Neural progenitor cell (in vitro differentiated cells): ENCODE results near the gene PHACTR1. TPM values are rescaled to one million over a fixed set of nuclear protein-coding genes. Genes with fewer than 3 reads are reported as not detected.

Experiments
- DNase-seq: peaks from one replicate; pipeline ENCODE4 v3.0.0-alpha.2; 2016; ENCODE audit warnings: low spot score
- H2AFZ ChIP-seq: fragments of 200-600 bp; sonication (generic); replicated peaks from 2 replicates; pipeline ENCODE4 v1.6.1; 2016; ENCODE audit warnings: antibody characterized with exemption
- H3F3A ChIP-seq: fragments of 200-600 bp; sonication (generic); 2 replicates; pipeline ENCODE4 v1.6.1; 2016; ENCODE audit warnings: antibody characterized with exemption, low read depth
- H3K27ac ChIP-seq: fragments of 200-600 bp; sonication (generic); 2 replicates; pipeline ENCODE4 v1.5.1; 2016; ENCODE audit warnings: mild to moderate bottlenecking
- H3K27me3 ChIP-seq: fragments of 200-600 bp; sonication (generic); 2 replicates; pipeline ENCODE4 v1.6.1; 2016; ENCODE audit warnings: mild to moderate bottlenecking, moderate library complexity
- H3K36me3 ChIP-seq: fragments of 200-600 bp; sonication (generic); 2 replicates; pipeline ENCODE4 v1.5.1; 2016
- H3K4me1 ChIP-seq: fragments of 200-600 bp; sonication (generic); 2 replicates; pipeline ENCODE4 v1.6.1; 2016; ENCODE audit warnings: mixed run types
- H3K4me2 ChIP-seq: fragments of 200-600 bp; sonication (generic); 2 replicates; pipeline ENCODE4 v1.6.1; 2016
- H3K4me3 ChIP-seq: fragments of 200-600 bp; sonication (generic); 2 replicates; pipeline ENCODE4 v1.5.1; 2016
- H3K79me2 ChIP-seq: fragments of 200-600 bp; sonication (generic); 2 replicates; pipeline ENCODE4 v1.6.1; 2016; ENCODE audit warnings: low read depth
- H3K9ac ChIP-seq: fragments of 200-600 bp; sonication (generic); 2 replicates; pipeline ENCODE4 v1.6.1; 2016
- H3K9me3 ChIP-seq: fragments of 200-600 bp; sonication (generic); 2 replicates; pipeline ENCODE4 v1.5.1; 2016; ENCODE audit warnings: low read depth
- H4K20me1 ChIP-seq: fragments of 200-600 bp; sonication (generic); 2 replicates; pipeline ENCODE4 v1.6.1; 2016; ENCODE audit warnings: low read depth
- H3K27ac Mint-ChIP-seq: 3 replicates; pipeline ENCODE4 v1.8.0; 2021; ENCODE audit warnings: mixed read lengths
- H3K27me3 Mint-ChIP-seq: 2 replicates; pipeline ENCODE4 v1.8.0; 2022; ENCODE audit warnings: low read depth, mild to moderate bottlenecking, inconsistent platforms, moderate library complexity, mixed read lengths; ENCODE audit not compliant: insufficient read depth
- H3K36me3 Mint-ChIP-seq: 3 replicates; pipeline ENCODE4 v1.8.0; 2021; ENCODE audit warnings: mixed read lengths
- H3K4me1 Mint-ChIP-seq: 3 replicates; pipeline ENCODE4 v1.8.0; 2021; ENCODE audit warnings: mixed read lengths
- H3K4me3 Mint-ChIP-seq: 3 replicates; pipeline ENCODE4 v1.8.0; 2021; ENCODE audit warnings: mild to moderate bottlenecking, moderate library complexity, mixed read lengths
- H3K9me3 Mint-ChIP-seq: 3 replicates; pipeline ENCODE4 v1.8.0; 2020; ENCODE audit warnings: mixed read lengths
- EZH2 ChIP-seq: fragments of 200-600 bp; sonication (generic); IDR thresholded peaks from 2 replicates; pipeline ENCODE4 v1.6.1; 2017; ENCODE audit warnings: antibody characterized with exemption, mild to moderate bottlenecking, moderate library complexity
- EZH2phosphoT487 ChIP-seq: fragments of 200-600 bp; sonication (generic); IDR thresholded peaks from 2 replicates; pipeline ENCODE4 v1.6.1; 2017; ENCODE audit warnings: antibody characterized with exemption
- total RNA-seq: library from RNA; depleted of rRNA; stranded (reverse); fragments of >200 nt; gene quantifications from 2 replicates; pipeline ENCODE4 v1.2.3, GENCODE V29; 2015; ENCODE audit warnings: low replicate concordance
- TF ChIP-seq, protein P1 (sequence below): fragments of 200-600 bp; sonication (generic); IDR thresholded peaks from 2 replicates; pipeline ENCODE4 v1.5.1; 2017; ENCODE audit warnings: antibody characterized with exemption, mild to moderate bottlenecking

The PHACTR1 gene
- total RNA-seq, 1 donor from 2014 or later: 2.4 TPM

DNA sequence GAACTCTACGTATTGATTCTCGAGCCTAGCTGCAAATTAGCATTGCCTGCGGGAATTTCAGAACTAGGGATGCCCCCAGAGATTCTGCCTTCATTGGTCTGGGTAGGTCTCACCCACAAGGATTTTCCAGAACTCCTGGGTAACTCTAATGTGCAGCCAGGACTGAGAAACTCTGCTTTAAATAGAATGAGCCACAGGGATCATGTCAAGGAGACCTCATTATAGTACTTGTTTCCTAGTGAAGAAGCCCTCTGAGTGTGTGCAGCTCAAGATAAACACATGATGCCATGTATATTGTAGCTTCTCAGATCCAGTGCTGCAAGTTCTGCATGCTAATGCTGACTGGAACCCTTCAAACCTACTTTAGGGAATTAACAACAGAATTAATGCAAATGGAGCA lies 179.2 kb downstream of the PHACTR1 start:
- Mint-ChIP-seq H3K9me3 (peaks cover 5% of the 10 kb centered on the region), H3K27me3 (peaks cover 2% of the 10 kb centered on the region), H3K4me1 (peaks cover 8% of the 10 kb centered on the region), H3K27ac (no peak overlapping the region), H3K36me3 (no peaks in the 10 kb centered on the region), H3K4me3 (no peak overlapping the region)
- Histone ChIP-seq H2AFZ (no peak overlapping the region), H4K20me1 (no peaks in the 10 kb centered on the region), H3K4me2 (no peak overlapping the region), H3K9ac (no peak overlapping the region), H3K36me3 (no peaks in the 10 kb centered on the region), H3K4me1 (no peaks in the 10 kb centered on the region), H3F3A (no peaks in the 10 kb centered on the region), H3K27ac (no peak overlapping the region), H3K79me2 (no peaks in the 10 kb centered on the region), H3K27me3 (no peaks in the 10 kb centered on the region), H3K9me3 (no peaks in the 10 kb centered on the region), H3K4me3 (no peak overlapping the region)
- DNase-seq: no peak
- TF ChIP-seq, protein P1, sequence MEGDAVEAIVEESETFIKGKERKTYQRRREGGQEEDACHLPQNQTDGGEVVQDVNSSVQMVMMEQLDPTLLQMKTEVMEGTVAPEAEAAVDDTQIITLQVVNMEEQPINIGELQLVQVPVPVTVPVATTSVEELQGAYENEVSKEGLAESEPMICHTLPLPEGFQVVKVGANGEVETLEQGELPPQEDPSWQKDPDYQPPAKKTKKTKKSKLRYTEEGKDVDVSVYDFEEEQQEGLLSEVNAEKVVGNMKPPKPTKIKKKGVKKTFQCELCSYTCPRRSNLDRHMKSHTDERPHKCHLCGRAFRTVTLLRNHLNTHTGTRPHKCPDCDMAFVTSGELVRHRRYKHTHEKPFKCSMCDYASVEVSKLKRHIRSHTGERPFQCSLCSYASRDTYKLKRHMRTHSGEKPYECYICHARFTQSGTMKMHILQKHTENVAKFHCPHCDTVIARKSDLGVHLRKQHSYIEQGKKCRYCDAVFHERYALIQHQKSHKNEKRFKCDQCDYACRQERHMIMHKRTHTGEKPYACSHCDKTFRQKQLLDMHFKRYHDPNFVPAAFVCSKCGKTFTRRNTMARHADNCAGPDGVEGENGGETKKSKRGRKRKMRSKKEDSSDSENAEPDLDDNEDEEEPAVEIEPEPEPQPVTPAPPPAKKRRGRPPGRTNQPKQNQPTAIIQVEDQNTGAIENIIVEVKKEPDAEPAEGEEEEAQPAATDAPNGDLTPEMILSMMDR: no peak
- TF ChIP-seq EZH2 (no peak), EZH2phosphoT487 (no peak)

GRCh38 chr6:12896208-12896733 lies 179.7 kb downstream of the PHACTR1 start:
- peaks cover 5% of the 10 kb centered on the region for H3K4me1 ChIP-seq
- no peaks in the 10 kb centered on the region for H3F3A ChIP-seq
- no peaks in the 10 kb centered on the region for H3K27me3 ChIP-seq
- Mint-ChIP-seq H3K4me3 (no peak overlapping the region), H3K27me3 (peaks cover 2% of the 10 kb centered on the region), H3K36me3 (no peaks in the 10 kb centered on the region), H3K4me1 (peaks cover 8% of the 10 kb centered on the region), H3K27ac (no peak overlapping the region), H3K9me3 (peaks cover 5% of the 10 kb centered on the region)
- H3K4me2 ChIP-seq: no peak overlapping the region
- TF ChIP-seq EZH2 (no peak), EZH2phosphoT487 (no peak)
- TF ChIP-seq, protein P1: no peak
- DNase-seq: no peak
- no peak overlapping the region for H3K9ac ChIP-seq
- no peaks in the 10 kb centered on the region for H3K9me3 ChIP-seq
- no peaks in the 10 kb centered on the region for H3K79me2 ChIP-seq
- no peaks in the 10 kb centered on the region for H3K36me3 ChIP-seq
- H3K4me3 ChIP-seq: no peak overlapping the region
- no peak overlapping the region for H3K27ac ChIP-seq
- no peaks in the 10 kb centered on the region for H4K20me1 ChIP-seq
- no peak overlapping the region for H2AFZ ChIP-seq

- Mint-ChIP-seq H3K4me1 (peaks cover 2% of the 10 kb centered on the region), H3K36me3 (no peaks in the 10 kb centered on the region), H3K27ac (no peak overlapping the region), H3K4me3 (no peak overlapping the region), H3K9me3 (no peaks in the 10 kb centered on the region), H3K27me3 (peaks cover 2% of the 10 kb centered on the region)
- H3K4me2 ChIP-seq: no peak overlapping the region
- H4K20me1 ChIP-seq: no peaks in the 10 kb centered on the region
- no peak for DNase-seq
- no peak overlapping the region for H3K27ac ChIP-seq
- H3F3A ChIP-seq: no peaks in the 10 kb centered on the region
- TF ChIP-seq, protein P1: no peak
- H2AFZ ChIP-seq: no peak overlapping the region
- no peaks in the 10 kb centered on the region for H3K79me2 ChIP-seq
- H3K27me3 ChIP-seq: no peaks in the 10 kb centered on the region
- H3K4me3 ChIP-seq: no peak overlapping the region
- H3K4me1 ChIP-seq: peaks cover 5% of the 10 kb centered on the region
- H3K9ac ChIP-seq: no peak overlapping the region
- H3K9me3 ChIP-seq: no peaks in the 10 kb centered on the region
- H3K36me3 ChIP-seq: no peaks in the 10 kb centered on the region
Observed at GRCh38 chr6:12898603-12899002, 182.0 kb downstream of the PHACTR1 start.
